Measurements from ENCODE around the gene NPTX1.

NPTX1 gene

GRCh38 chr17:80447790-80448189, 28.6 kb downstream of the NPTX1 start:
- no peak for DNase-seq (ENCODE audit: low read depth, low spot score)
- no peak overlapping the region for H3K27ac ChIP-seq

GRCh38 chr17:80446645-80447405, 29.6 kb downstream of the NPTX1 start:
- no peak for DNase-seq (ENCODE audit: low read depth, low spot score)
- no peak overlapping the region for H3K27ac ChIP-seq

GRCh38 chr17:80445726-80446110, 30.7 kb downstream of the NPTX1 start:
- no peak for DNase-seq (ENCODE audit: low read depth, low spot score)
- H3K27ac ChIP-seq = no peak overlapping the region

GRCh38 chr17:80445007-80445725, 31.2 kb downstream of the NPTX1 start:
- no peak overlapping the region for H3K27ac ChIP-seq
- DNase-seq (ENCODE audit: low read depth, low spot score) = no peak

- DNase-seq (ENCODE audit: low read depth, low spot score) = no peak
- H3K27ac ChIP-seq = no peak overlapping the region
Observed at GRCh38 chr17:80444644-80444979, 31.8 kb downstream of the NPTX1 start.

DNA sequence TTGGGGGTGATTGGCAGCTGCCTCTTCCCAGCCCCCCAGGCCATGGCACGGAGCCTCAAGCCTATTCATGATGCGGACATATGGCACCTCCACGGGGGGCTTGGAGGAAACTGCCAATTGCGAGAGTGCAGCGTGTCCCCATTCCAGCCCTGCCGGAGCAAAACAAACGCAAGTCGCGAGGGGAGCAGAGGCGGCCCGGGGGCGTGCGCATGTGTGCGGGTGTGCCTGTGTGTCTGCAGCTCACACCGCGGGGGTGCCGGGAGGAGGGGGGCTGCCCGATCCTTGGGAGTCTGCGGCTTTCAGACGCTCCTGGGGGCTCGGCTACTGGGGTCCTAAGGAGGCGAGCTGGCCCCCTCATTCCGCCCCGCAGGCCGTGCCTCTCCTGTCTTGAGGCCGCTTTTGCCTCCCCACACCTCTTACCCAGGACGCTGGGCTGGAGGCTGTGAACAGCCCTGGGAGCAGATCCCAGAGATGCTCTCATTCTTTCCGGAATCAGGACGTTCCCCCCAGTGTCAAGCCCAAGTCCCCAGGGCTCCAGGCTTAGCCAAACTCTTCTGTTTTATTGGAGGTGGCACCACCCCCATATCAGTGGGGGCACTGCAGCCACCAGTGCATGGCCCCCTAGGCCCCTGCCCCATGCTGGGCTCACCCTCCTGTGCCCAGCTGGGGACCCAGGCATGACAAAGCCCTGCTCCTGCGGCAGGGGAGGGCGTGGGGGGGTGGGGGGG, 32.3 kb downstream of the NPTX1 start:
- DNase-seq (ENCODE audit: low read depth, low spot score) = no peak
- H3K27ac ChIP-seq = no peak overlapping the region

- H3K27ac ChIP-seq = no peak overlapping the region
Observed at GRCh38 chr17:80443498-80443897, 32.9 kb downstream of the NPTX1 start.

DNA sequence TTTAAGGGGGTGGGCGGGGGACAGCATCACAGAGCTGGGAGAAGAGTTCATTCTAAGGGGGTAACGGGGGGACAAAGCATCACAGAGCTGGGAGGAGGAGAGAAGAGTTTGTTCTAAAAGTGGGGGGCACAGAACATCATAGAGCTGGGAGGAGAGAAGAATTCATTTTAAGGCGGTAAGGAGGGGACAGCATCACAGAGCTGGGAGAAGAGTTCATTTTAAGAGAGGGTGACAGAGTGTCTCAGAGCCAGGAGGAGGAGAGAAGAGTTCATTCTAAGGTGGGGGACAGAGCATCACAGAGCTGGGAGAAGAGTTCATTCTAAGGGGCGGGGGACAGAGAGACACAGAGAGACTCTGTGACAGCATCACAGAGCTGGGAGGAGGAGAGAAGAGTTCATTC, 33.6 kb downstream of the NPTX1 start:
- DNase-seq (ENCODE audit: low read depth, low spot score) = no peak
- no peak overlapping the region for H3K27ac ChIP-seq

More at GRCh38 chr17:80443498-80443897, 32.9 kb downstream of the NPTX1 start:
- DNase-seq (ENCODE audit: low read depth, low spot score) = no peak

DNA sequence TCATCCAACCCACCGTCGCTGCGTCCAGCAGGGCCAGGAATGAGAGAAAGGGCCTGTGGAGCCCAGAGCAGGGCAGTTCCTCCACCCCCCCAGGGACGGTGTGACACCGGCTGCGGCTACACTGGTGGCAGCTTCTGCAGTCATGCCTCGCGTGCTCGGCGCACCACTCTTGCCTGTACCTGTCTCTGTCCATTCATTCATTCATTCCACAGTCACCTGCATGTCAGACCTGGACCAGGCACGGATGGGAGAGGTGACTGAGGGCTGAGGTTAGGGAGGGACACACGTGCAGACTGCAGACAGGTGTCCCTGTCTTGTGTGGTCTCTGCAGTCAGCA, 34.1 kb downstream of the NPTX1 start:
- no peak overlapping the region for H3K27ac ChIP-seq
- DNase-seq (ENCODE audit: low read depth, low spot score) = no peak

- H3K27ac ChIP-seq = no peak overlapping the region
- DNase-seq (ENCODE audit: low read depth, low spot score) = no peak
Observed at GRCh38 chr17:80441598-80442322, 34.6 kb downstream of the NPTX1 start.

- no peak for DNase-seq (ENCODE audit: low read depth, low spot score)
- H3K27ac ChIP-seq = no peak overlapping the region
Observed at GRCh38 chr17:80441133-80441578, 35.3 kb downstream of the NPTX1 start.

- no peak overlapping the region for H3K27ac ChIP-seq
- no peak for DNase-seq (ENCODE audit: low read depth, low spot score)
Observed at GRCh38 chr17:80439499-80439898, 36.9 kb downstream of the NPTX1 start.

DNA sequence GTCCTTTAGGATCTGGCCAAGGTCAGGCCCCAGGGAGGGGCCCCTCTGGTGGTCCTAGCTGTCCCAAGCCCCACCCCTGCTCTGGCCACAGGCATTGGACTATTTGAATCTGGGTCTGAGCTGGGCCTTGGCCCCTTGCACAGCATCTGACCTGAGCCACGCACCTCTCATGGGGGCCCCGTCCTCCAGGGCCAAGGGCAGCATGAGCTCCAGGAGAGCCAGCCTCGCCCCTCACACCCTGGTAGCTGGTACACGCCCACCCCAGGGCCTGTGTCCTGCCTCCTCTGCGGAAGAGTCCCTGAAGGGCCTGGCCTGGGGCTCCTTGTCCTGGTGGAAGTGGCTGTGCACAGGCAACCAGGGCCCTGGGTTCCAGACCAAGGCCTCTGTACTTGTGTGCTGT, 37.6 kb downstream of the NPTX1 start:
- no peak overlapping the region for H3K27ac ChIP-seq

DNA sequence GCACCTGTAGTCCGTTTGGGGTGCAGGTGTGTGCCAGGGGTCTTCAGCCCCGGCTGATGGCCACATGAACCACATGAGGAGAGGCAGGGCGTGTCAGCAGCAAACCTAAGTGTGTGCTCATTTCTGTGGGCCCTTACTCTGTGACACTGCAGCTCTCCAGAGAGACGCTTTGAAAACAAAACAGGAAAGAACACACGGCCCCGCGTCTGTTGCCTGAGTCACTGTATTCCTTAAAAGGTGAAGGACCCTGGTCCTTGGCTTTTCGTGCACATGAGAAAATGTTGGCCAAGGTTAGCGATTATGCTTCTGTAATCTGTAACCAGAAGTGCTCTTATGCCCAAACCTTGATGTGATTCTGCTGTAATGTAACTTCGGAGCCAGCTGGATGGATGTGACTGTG, 38.9 kb downstream of the NPTX1 start:
- H3K27ac ChIP-seq = no peak overlapping the region
- DNase-seq (ENCODE audit: low read depth, low spot score) = no peak

More for the DNA sequence above, 37.6 kb downstream of the NPTX1 start:
- no peak for DNase-seq (ENCODE audit: low read depth, low spot score)

DNA sequence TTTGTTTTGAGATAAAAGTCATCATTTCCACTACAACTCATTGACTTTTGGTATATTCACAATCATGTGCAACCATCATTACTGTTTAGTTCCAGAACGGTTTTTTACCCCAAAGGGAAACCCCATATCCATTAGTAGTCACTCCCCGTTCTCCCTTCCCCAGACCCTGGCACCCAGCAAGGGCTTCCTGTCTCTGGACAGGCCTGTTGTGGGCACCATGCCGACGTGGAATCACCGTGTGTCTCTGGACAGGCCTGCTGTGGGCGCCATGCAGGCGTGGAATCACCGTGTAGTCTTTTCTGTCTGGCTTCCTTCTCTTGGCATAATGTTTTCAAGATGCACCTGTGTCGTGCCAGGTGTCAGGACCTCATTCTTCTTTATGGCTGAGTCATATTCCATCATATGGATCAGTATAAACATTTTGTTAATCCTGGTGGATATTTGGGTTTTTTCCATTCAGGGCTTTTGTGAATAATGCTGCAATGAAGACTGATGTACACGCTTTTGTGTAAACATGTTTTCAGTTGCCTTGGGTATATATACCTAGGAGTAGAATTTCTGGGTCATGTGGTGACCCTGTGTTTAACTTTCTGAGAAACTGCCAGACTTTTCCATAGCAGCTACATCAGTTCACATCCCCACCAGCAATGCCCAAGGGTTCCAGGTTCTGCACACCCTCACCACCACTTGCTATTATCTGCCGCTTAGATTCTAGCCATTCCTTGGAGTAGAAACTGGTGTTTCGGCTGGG, 42.3 kb downstream of the NPTX1 start:
- no peak for DNase-seq (ENCODE audit: low read depth, low spot score)
- no peak overlapping the region for H3K27ac ChIP-seq

DNA sequence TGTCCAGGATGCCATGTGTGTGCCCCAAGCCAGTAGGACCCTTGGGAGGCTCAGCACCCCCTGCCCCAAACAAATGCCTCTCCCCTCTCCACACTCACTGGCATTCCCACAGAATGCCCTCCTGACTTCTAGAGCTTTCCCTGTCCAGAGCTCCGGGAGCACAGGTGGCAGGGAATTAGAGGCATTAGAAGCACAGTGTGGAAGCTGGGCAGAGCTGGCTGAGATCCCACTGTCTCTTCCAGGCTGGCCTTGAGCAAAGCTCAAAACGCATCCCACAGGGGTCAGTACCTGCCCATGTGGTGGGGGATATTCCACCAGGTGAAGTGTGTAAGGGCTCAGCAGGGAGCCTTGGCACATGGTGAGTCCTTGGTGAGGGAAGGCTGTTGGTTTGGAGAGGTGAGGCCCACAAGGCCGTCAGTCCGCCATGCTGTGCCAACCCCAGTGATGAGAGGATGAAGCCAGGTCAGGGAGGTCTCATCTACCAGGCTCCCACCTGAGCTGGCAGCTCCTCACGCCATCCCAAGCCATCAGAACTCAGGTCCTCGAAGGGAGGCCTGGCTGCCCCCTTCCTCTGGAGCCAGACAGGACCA, 43.4 kb downstream of the NPTX1 start:
- no peak overlapping the region for H3K27ac ChIP-seq
- no peak for DNase-seq (ENCODE audit: low read depth, low spot score)

GRCh38 chr17:80432350-80432955, 44.0 kb downstream of the NPTX1 start:
- no peak overlapping the region for H3K27ac ChIP-seq
- DNase-seq (ENCODE audit: low read depth, low spot score) = no peak

GRCh38 chr17:80431246-80432195, 44.9 kb downstream of the NPTX1 start:
- no peak overlapping the region for H3K27ac ChIP-seq
- no peak for DNase-seq (ENCODE audit: low read depth, low spot score)

Measured in epithelial cell of prostate (primary cell).